HepG2 (cell line): ENCODE results near the gene MLXIPL. TPM values are rescaled to one million over a fixed set of nuclear protein-coding genes. Genes with fewer than 3 reads are reported as not detected.

ENCODE experiments used
- ARNT ChIP-seq: fragments of 450-650 bp; IDR thresholded peaks from 2 replicates; pipeline ENCODE4 v1.6.1; 2017
- FOSL2 ChIP-seq: sonication (generic); formaldehyde crosslinking; IDR thresholded peaks from 2 replicates; pipeline ENCODE4 v1.4.0; 2020; ENCODE audit warnings: missing genetic modification reagents
- HOXA3 ChIP-seq: sonication (generic); formaldehyde crosslinking; IDR thresholded peaks from 2 replicates; pipeline ENCODE4 v1.5.0; 2020; ENCODE audit warnings: missing genetic modification reagents
- HOXA5 ChIP-seq: sonication (generic); formaldehyde crosslinking; IDR thresholded peaks from 2 replicates; pipeline ENCODE4 v1.4.0; 2020; ENCODE audit warnings: missing genetic modification reagents
- KLF12 ChIP-seq: sonication (generic); formaldehyde crosslinking; IDR thresholded peaks from 2 replicates; pipeline ENCODE4 v1.4.0; 2020; ENCODE audit warnings: missing genetic modification reagents, borderline replicate concordance
- MAF1 ChIP-seq: sonication (generic); formaldehyde crosslinking; IDR thresholded peaks from 2 replicates; pipeline ENCODE4 v1.5.0; 2020; ENCODE audit warnings: missing genetic modification reagents, borderline replicate concordance
- SCMH1 ChIP-seq: sonication (generic); formaldehyde crosslinking; IDR thresholded peaks from 2 replicates; pipeline ENCODE4 v1.9.0; 2021; ENCODE audit warnings: missing genetic modification reagents, mild to moderate bottlenecking, borderline replicate concordance
- TGIF2 ChIP-seq: IDR thresholded peaks from 2 replicates; pipeline ENCODE4 v1.6.1; 2016; ENCODE audit warnings: control low read depth, missing compliant biosample characterization
- YEATS4 ChIP-seq: sonication (generic); formaldehyde crosslinking; IDR thresholded peaks from 2 replicates; pipeline ENCODE4 v1.4.0; 2020; ENCODE audit warnings: missing genetic modification reagents, borderline replicate concordance
- ZEB1 ChIP-seq: IDR thresholded peaks from 2 replicates; pipeline ENCODE4 v1.6.1; 2012; ENCODE audit warnings: mild to moderate bottlenecking, low read depth, inconsistent platforms; ENCODE audit not compliant: insufficient replicate concordance
- ZNF589 ChIP-seq: sonication (generic); formaldehyde crosslinking; conservative IDR thresholded peaks from 2 replicates; pipeline ENCODE4 v1.8.0; 2022; ENCODE audit warnings: mild to moderate bottlenecking, moderate library complexity, missing genetic modification reagents
- ZNF782 ChIP-seq: sonication (generic); formaldehyde crosslinking; IDR thresholded peaks from 2 replicates; pipeline ENCODE4 v1.4.0; 2020; ENCODE audit warnings: missing genetic modification reagents, mild to moderate bottlenecking, borderline replicate concordance
- polyA plus RNA-seq, 8 experiments: library from polyadenylated mRNA; depleted of rRNA in 3 of 8; stranded (reverse) in 7 of 8; unstranded in 1 of 8; fragments of >200 nt; fragmentation: Illumina TruSeq in 4 of 8; extraction: Trizol in 4 of 8; gene quantifications; 2 replicates each; pipeline versions ENCODE4 v1.2.1 to v1.2.3, GENCODE V29; 2011 to 2016; ENCODE audit warnings: low read depth in 4 of 8, missing spikeins in 1 of 8, mixed read lengths in 1 of 8; ENCODE audit not compliant: insufficient read depth in 1 of 8
- total RNA-seq, 5 experiments: library from RNA; depleted of rRNA; stranded (reverse); fragments of >200 nt; fragmentation: Illumina TruSeq; extraction: Trizol; gene quantifications; 2 replicates each; pipeline ENCODE4 v1.2.3, GENCODE V29; 2016; ENCODE audit warnings: low read depth in 1 of 5
- TF ChIP-seq, protein P1 (sequence below): sonication (generic); formaldehyde crosslinking; IDR thresholded peaks from 2 replicates; pipeline ENCODE4 v1.8.1; 2023; ENCODE audit warnings: missing genetic modification reagents, mild to moderate bottlenecking, borderline replicate concordance
- TF ChIP-seq, protein P2 (sequence below): sonication (generic); formaldehyde crosslinking; conservative IDR thresholded peaks from 2 replicates; pipeline ENCODE4 v1.4.0; 2020; ENCODE audit warnings: missing genetic modification reagents
- TF ChIP-seq, protein P3 (sequence below): sonication (generic); formaldehyde crosslinking; IDR thresholded peaks from 2 replicates; pipeline ENCODE4 v1.4.0; 2020; ENCODE audit warnings: missing genetic modification reagents
- TF ChIP-seq, protein P4 (sequence below): sonication (generic); formaldehyde crosslinking; IDR thresholded peaks from 2 replicates; pipeline ENCODE4 v1.8.0; 2022; ENCODE audit warnings: missing genetic modification reagents, mild to moderate bottlenecking, moderate library complexity, borderline replicate concordance
- TF ChIP-seq, protein P5 (sequence below): sonication (generic); formaldehyde crosslinking; IDR thresholded peaks from 2 replicates; pipeline ENCODE4 v1.4.0; 2020; ENCODE audit warnings: missing genetic modification reagents

The MLXIPL gene
- total and polyA plus RNA-seq, 2 of the 13 experiments (the other 11 are each of a cell fraction or from before 2014, with no cell fraction given), result 51.6 to 60.1 TPM

DNA sequence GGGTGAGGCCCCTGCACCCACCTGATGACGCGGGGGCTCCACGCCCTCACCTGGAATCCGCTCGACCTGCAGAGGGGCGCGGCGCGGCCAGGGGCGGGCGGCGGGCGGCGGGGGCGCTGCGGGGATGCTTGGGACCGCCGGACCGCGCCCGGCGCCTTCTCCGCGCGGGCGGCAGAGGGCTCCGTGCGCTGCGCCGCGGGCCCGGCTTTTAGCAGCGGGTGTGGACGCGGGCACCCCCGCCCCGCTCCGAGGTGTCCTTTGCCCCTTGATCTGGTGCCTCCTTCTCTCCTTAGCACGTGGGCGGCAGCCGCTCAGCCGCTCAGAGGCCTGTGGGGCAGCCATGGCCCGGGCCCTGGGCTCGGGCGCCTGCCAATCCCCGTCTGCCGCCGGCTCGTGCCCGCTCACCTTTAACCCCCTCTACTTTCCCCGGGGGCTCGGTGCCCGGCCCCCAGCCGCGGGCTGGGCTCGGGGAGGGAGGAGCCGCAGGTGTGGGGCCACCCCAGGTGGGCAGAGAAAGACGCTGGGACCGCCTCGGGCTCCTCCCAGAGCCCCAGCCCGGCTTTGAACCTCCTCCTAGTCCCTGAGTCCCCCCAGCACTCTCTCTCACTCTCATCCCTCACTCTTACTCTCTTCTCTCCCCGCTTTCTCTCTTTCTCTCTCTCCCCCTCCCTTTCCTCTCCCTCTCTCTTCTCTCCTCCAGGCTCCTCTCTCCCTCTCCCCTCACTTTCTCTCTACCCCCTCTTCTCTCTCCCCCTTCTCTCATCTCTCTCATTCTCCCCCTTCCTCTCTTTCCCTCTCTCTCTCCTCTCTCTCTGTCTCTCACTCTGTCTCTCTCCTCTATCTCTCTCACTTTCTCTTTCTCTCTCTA, 23.6 kb upstream of the MLXIPL start (continued):
- TF ChIP-seq ZNF589 (CRISPR knock-in tag) (no peak), ZEB1 (peak; percentile 33), YEATS4 (CRISPR knock-in tag) (peak; percentile 90), FOSL2 (CRISPR knock-in tag) (peak; percentile 42), MAF1 (0 out of 2 replicates have a peak, but pooled peaks have one; percentile 49), HOXA5 (CRISPR knock-in tag) (peak; percentile 85; the same call in 1 of the 2 replicates), TGIF2 (CRISPR knock-in tag) (no peak), HOXA3 (CRISPR knock-in tag) (peak; percentile 84), KLF12 (CRISPR knock-in tag) (peak; percentile 74; the same call in 1 of the 2 replicates), ZNF782 (CRISPR knock-in tag) (no peak), ARNT (no peak), SCMH1 (CRISPR knock-in tag) (no peak)
- TF ChIP-seq, protein P1, sequence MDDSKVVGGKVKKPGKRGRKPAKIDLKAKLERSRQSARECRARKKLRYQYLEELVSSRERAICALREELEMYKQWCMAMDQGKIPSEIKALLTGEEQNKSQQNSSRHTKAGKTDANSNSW (CRISPR knock-in tag), result no peak
- TF ChIP-seq, protein P2, sequence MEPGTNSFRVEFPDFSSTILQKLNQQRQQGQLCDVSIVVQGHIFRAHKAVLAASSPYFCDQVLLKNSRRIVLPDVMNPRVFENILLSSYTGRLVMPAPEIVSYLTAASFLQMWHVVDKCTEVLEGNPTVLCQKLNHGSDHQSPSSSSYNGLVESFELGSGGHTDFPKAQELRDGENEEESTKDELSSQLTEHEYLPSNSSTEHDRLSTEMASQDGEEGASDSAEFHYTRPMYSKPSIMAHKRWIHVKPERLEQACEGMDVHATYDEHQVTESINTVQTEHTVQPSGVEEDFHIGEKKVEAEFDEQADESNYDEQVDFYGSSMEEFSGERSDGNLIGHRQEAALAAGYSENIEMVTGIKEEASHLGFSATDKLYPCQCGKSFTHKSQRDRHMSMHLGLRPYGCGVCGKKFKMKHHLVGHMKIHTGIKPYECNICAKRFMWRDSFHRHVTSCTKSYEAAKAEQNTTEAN (CRISPR knock-in tag), result peak; percentile 68; the same call in 1 of the 2 replicates
- TF ChIP-seq, protein P3, sequence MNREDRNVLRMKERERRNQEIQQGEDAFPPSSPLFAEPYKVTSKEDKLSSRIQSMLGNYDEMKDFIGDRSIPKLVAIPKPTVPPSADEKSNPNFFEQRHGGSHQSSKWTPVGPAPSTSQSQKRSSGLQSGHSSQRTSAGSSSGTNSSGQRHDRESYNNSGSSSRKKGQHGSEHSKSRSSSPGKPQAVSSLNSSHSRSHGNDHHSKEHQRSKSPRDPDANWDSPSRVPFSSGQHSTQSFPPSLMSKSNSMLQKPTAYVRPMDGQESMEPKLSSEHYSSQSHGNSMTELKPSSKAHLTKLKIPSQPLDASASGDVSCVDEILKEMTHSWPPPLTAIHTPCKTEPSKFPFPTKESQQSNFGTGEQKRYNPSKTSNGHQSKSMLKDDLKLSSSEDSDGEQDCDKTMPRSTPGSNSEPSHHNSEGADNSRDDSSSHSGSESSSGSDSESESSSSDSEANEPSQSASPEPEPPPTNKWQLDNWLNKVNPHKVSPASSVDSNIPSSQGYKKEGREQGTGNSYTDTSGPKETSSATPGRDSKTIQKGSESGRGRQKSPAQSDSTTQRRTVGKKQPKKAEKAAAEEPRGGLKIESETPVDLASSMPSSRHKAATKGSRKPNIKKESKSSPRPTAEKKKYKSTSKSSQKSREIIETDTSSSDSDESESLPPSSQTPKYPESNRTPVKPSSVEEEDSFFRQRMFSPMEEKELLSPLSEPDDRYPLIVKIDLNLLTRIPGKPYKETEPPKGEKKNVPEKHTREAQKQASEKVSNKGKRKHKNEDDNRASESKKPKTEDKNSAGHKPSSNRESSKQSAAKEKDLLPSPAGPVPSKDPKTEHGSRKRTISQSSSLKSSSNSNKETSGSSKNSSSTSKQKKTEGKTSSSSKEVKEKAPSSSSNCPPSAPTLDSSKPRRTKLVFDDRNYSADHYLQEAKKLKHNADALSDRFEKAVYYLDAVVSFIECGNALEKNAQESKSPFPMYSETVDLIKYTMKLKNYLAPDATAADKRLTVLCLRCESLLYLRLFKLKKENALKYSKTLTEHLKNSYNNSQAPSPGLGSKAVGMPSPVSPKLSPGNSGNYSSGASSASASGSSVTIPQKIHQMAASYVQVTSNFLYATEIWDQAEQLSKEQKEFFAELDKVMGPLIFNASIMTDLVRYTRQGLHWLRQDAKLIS (CRISPR knock-in tag), result no peak
- TF ChIP-seq, protein P4, sequence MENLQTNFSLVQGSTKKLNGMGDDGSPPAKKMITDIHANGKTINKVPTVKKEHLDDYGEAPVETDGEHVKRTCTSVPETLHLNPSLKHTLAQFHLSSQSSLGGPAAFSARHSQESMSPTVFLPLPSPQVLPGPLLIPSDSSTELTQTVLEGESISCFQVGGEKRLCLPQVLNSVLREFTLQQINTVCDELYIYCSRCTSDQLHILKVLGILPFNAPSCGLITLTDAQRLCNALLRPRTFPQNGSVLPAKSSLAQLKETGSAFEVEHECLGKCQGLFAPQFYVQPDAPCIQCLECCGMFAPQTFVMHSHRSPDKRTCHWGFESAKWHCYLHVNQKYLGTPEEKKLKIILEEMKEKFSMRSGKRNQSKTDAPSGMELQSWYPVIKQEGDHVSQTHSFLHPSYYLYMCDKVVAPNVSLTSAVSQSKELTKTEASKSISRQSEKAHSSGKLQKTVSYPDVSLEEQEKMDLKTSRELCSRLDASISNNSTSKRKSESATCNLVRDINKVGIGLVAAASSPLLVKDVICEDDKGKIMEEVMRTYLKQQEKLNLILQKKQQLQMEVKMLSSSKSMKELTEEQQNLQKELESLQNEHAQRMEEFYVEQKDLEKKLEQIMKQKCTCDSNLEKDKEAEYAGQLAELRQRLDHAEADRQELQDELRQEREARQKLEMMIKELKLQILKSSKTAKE (CRISPR knock-in tag), result no peak
- TF ChIP-seq, protein P5, sequence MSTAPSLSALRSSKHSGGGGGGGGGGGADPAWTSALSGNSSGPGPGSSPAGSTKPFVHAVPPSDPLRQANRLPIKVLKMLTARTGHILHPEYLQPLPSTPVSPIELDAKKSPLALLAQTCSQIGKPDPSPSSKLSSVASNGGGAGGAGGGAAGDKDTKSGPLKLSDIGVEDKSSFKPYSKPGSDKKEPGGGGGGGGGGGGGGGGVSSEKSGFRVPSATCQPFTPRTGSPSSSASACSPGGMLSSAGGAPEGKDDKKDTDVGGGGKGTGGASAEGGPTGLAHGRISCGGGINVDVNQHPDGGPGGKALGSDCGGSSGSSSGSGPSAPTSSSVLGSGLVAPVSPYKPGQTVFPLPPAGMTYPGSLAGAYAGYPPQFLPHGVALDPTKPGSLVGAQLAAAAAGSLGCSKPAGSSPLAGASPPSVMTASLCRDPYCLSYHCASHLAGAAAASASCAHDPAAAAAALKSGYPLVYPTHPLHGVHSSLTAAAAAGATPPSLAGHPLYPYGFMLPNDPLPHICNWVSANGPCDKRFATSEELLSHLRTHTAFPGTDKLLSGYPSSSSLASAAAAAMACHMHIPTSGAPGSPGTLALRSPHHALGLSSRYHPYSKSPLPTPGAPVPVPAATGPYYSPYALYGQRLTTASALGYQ (CRISPR knock-in tag), result peak; percentile 67; the same call in 1 of the 2 replicates
